Left renal cortex interstitium (tissue), 4 donors: Measurements from ENCODE around the gene STK10. TPM values are rescaled to one million over a fixed set of nuclear protein-coding genes. Genes with fewer than 3 reads are reported as not detected.

Source experiments
- DNase-seq, 4 donors: peaks; one replicate each; pipeline ENCODE4 v3.0.0-alpha.2; 2013; ENCODE audit warnings: low read depth in 4 of 4, low spot score in 2 of 4, missing footprints in 1 of 4
- polyA plus RNA-seq, 4 donors: library from polyadenylated mRNA; unstranded; fragments of 120-200 nt; gene quantifications; one replicate each; pipeline ENCODE4 v1.2.1, GENCODE V29; 2013; ENCODE audit not compliant: insufficient read length in 4 of 4

The STK10 gene
- polyA plus RNA-seq, 4 donors, result 12.9 to 22.2 (median 17.4) TPM

DNA sequence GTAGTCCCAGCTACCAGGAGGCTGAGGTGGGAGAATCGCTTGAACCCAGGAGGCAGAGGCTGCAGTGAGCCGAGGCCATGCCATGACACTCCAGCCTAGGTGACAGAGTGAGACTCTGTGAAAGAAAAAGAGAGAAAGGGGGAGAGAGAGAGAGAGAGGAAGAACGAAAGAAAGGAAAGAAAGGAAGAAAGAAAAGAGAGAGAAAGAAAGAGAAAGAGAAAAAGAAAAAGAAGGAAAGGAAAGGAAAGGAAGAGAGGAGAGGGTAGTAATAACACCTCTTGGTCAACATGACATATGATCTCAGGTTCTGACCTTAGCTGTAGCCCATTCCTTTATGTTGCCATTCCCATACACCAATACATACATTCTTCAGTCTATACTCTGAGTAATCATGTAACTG lies 195.7 kb downstream of the STK10 start:
- DNase-seq, result no peak

Other genes with a start within 250 kb of the STK10 start
- gene FBXW11, start 181.6 kb downstream of the STK10 start, polyA plus RNA-seq, result 10 to 100 TPM; 51.0 to 58.7 (median 55.5) TPM
- gene EFCAB9, start 5.9 kb upstream of the STK10 start, polyA plus RNA-seq, result not detected
- gene UBTD2, start 95.5 kb upstream of the STK10 start, polyA plus RNA-seq, result 10 to 100 TPM; 62.2 to 80.3 (median 69.6) TPM